Activated T-helper 1 cell treated with anti-CD3 and anti-CD28 coated beads, Interleukin-2, amount 50 U/mL, for 16 hours (primary cell): Measurements from ENCODE around the gene ADCK2.
"Not testable (repeated sequence)": the region's sequence is repeated elsewhere in the genome, so short reads cannot be mapped to it uniquely, and the experiment has no call there.

ENCODE experiments used
- DNase-seq, 2 donors: peaks; one replicate each; pipeline ENCODE4 v3.0.0-alpha.2; 2020; ENCODE audit warnings: low read depth in 1 of 2, low spot score in 1 of 2

The ADCK2 gene

GRCh38 chr7:140743255-140743654 is 70.5 kb downstream of the ADCK2 start:
- not testable (repeated sequence) for DNase-seq

- DNase-seq = no peak
Observed at GRCh38 chr7:140744005-140744404, 71.3 kb downstream of the ADCK2 start.
